Hematopoietic multipotent progenitor cell (in vitro differentiated cells): Measurements from ENCODE around the gene UCK2. TPM values are rescaled to one million over a fixed set of nuclear protein-coding genes. Genes with fewer than 3 reads are reported as not detected.
A peak's percentile ranks its signal among the peaks of the same experiment; 100 is the strongest.

Experiments
- DNase-seq, 3 donors: peaks; one replicate each; pipeline ENCODE4 v3.0.0-alpha.2; 2011 to 2015; ENCODE audit warnings: low read depth in 2 of 3, low spot score in 2 of 3
- total RNA-seq: library from RNA; depleted of rRNA; stranded (reverse); fragments of >200 nt; gene quantifications from one replicate; pipeline ENCODE4 v1.2.3, GENCODE V29; 2012

Gene UCK2
- total RNA-seq, 1 donor = 43.9 TPM

GRCh38 chr1:165833358-165833757 lies 5.9 kb downstream of the UCK2 start:
- DNase-seq = no peak

- DNase-seq = no peak
Measured at GRCh38 chr1:165834229-165834628, 6.8 kb downstream of the UCK2 start.

DNA sequence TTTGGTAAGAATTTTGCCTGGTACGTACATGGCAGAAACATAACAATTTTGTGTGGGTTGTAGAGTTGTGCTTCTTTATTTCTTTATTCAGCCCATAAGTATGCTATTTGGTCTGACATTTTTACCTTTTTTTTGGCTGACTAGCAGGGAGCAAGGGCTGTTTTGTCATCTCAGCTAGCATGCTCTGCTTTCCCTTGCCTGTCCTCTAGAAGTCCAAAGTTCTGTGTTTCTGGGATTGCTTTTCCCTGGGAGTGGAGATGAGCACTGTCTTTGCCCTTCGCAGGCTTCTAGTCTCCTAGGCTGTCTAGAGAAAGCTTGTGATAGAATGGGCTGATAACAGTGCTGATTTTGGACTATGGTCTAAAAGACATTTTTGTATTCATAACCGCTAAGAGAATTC lies 7.5 kb downstream of the UCK2 start:
- DNase-seq = no peak

DNA sequence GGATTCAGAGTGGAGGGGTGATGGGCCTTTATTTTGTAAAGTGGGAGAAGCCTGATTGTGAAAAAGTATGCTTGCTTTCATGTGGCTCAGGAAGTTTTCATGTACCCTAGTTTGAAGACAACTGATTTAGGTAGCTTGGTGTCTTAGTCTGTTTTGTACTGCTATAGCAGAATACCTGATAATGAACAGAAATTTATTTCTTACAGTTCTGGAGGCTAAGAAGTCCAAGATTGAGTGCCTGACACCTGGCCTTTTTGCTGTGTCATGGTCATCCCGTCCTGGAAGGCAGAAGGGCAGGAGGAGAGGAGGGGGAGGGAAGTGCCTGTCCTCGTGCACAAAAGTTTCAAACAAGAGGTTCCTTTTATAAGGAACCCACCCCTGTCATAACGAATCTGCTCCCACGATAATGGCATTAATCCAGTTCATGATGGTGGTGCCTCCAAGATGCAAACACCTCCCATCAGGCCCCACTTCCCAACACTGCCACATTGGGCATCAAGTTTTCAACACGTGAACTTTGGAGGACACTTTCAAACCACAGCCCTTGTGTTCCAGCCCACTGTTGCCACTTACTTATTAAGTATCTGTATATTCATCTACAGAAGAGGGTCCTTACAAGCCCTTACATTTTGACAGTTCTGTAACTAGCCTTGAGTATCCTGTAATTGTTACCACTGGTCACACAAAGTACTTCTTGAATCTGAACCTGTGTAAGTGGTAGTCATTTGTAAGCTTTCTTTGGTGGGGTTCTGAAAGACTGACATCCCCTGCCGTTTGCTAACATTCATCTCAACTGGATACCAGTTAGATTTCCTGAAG lies 9.5 kb downstream of the UCK2 start:
- DNase-seq = no peak

DNA sequence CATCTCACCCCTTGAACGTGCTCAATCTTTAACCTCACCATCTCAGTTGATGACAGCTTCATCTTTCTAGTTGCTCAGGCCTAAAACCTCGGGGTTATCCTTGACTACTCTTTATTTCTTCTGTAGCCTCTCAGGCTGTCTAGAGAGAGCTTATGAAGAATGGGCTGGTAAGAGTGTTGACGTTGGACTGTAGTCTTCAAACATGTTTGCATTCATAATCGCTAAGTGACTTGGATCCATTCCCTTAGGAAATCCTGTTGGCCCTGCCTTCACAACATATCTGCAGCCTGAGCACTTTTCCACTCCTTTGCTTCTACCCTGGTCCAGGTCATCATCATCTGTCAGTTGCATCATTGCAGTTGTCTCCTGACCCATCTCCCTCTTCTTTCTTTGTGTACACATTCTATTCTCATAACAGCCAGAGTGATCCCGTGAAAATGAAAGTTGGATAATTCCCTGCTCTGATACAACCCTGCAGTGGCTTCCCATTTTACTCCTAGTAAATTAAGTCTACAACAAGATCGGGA lies 10.5 kb downstream of the UCK2 start:
- DNase-seq = no peak

DNA sequence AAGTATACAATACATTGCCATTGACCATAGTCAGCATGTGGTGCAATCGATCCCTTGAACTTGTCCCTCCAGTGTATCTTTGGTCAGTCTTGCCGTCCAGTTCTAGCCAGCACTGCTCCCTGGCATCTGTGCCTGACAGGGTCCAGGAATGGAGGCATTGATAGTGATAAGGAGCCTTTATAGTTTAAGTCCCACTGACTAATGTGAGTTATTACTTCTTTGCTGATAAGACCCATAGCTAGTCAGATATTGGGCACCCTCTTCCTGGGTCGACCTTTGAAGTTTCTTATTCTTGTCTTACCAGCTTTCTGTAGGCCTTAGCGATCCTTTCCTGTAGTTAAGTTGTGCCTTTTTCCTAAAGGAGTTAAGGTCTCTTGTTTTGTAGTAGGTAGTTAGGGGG lies 13.0 kb downstream of the UCK2 start:
- DNase-seq = no peak

GRCh38 chr1:165841582-165842017 lies 14.2 kb downstream of the UCK2 start:
- no peak for DNase-seq

DNA sequence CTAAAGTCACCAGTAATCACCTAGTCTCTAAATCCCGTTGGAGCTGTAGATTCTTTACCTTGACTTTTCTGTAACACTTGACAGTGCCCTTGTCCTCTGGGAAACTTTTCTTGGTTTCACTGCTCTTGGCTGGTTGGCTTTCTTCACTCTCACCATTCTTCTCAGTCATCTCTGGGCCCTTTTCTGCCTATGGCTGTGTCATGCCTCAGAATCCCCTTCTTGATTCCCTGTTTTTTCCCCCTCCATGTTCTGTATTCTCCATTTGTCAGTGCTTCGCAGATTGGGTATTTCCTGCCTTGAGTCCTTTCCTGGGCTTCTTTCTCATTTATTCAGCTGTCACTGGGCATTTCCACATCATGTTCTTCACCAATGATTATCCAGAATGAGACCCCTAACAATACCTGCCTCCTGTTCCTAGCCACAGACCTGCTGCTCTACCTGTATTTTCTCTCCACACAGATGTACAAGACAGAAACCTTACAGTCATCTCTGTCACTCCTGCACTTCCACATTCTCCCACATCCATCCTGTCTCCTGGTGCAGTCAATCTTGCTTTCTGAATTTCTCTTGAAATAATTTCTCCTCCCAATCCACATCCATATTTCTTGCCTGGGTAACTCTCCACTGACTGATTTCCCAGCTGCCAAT lies 14.7 kb downstream of the UCK2 start:
- no peak for DNase-seq

GRCh38 chr1:165842671-165843129 lies 15.3 kb downstream of the UCK2 start:
- DNase-seq = no peak

DNA sequence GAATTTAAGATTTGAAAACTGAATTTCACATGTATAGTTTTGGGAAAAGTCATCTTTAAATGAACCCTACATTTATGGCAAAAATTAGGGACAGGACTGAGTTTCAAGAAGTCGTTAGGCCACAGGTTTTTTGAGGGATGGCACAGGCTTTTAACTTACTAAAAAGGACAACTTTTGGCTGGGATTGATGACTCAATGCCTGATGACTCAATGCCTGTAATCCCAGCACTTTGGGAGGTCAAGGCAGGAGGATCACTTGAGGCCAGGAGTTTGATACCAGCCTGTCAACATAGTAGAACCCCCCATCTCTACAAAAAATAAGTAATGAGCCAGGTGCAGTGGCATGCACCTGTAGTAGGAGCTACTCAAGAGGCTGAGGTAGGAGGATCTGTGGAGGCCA lies 15.9 kb downstream of the UCK2 start:
- no peak for DNase-seq

- DNase-seq = no peak
Measured at GRCh38 chr1:165844114-165844798, 16.8 kb downstream of the UCK2 start.

DNA sequence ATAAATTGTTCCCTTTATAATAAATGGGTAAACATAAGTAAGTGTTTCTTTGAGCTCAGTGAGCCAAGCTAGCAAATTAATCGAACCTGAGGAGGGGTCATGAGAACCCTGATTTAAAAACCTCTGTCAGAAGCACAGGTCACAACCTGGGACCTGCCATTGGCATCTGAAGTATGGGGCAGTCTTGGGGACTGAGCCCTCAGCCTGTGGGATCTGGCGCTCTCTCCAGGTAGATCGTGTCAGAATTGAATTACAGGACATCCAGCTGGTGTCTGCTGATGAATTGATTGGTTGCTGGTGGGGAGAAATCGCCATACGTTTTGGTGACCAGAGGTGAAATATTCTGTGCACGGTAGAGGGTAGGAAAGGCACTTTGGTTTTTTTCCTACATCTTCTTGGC lies 17.5 kb downstream of the UCK2 start:
- DNase-seq = no peak

GRCh38 chr1:165845569-165845968 lies 18.2 kb downstream of the UCK2 start:
- no peak for DNase-seq

- peak in 1 of 3 donors; percentile 24 for DNase-seq
Measured at GRCh38 chr1:165845992-165846748, 18.8 kb downstream of the UCK2 start.

DNA sequence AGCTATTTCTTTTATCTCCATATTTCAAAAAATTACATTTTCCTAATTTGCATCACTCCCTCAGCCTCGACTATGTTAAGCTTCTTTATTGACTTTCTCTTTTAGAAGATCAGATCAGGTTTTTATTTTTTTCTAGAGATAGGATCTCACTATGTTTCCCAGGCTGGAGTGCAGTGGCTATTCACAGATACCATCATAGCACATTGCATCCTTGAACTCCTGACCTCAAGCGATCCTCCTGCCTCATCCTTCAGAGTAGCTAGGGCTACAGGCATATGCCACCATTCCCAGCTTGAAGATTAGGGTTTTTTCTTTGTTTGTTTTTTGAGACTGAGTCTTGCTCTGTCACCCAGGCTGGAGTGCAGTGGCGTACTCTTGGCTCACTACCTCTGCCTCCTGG lies 20.1 kb downstream of the UCK2 start:
- DNase-seq = no peak

GRCh38 chr1:165849353-165850133 lies 22.1 kb downstream of the UCK2 start:
- DNase-seq = no peak

DNA sequence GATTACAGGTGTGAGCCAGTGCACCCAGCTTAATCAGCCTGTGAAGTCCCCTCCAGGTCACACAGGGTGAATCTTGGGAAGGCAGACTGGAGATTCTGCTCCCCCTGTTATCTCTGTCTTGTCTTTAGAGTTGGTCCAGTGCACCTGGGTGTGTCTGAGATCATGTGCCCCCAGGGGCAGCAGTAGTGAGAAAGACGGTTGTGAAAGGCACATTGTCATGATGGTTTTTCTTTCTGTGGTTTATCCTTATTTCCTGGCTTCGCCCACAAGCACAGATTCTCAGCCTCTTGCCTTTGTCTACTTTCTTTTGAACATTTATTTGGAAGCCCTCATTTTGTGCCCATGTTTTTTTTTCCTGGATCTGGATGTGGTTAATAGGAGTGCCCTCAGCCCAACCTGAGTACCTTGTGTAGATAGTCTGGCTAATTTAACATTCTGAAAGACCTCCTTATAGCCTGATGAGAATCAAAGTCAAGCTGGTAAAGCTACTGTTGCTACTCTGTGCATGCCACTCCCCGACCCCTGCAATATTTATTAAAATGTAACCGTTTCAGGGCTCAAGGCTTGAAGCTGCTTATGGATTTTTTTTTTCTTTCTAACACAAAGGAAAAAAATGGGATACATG lies 23.7 kb downstream of the UCK2 start:
- peak in 2 of 3 donors; percentile 57 to 62 for DNase-seq

DNA sequence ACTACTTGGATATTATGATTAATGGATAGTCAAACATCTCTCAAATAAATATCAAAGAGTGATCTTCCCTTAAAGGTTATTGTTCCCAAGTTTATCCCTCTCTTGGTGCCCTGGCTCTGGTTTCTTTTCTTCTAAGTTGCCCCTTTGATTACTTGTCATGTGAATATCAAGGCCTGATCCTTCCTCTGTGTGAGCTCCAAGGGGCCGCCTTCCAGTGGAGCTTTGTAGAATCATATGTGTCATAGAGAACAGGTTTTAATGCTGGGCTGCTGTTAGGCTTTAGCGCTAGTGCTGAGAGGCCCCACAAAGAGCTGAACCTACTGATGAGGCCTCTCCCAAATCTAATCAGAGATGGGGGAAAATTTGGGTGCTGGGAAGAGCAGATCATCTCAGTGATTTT lies 25.5 kb downstream of the UCK2 start:
- DNase-seq = no peak

GRCh38 chr1:165853528-165854075 lies 26.2 kb downstream of the UCK2 start:
- DNase-seq = no peak
